GM10847 (cell line): ENCODE data around the gene C7orf33.

Source experiments
- POLR2A ChIP-seq: IDR thresholded peaks from 2 replicates; pipeline ENCODE4 v1.6.1; 2011; ENCODE audit not compliant: insufficient read length; ENCODE audit errors: extremely low read depth

C7orf33 gene

DNA sequence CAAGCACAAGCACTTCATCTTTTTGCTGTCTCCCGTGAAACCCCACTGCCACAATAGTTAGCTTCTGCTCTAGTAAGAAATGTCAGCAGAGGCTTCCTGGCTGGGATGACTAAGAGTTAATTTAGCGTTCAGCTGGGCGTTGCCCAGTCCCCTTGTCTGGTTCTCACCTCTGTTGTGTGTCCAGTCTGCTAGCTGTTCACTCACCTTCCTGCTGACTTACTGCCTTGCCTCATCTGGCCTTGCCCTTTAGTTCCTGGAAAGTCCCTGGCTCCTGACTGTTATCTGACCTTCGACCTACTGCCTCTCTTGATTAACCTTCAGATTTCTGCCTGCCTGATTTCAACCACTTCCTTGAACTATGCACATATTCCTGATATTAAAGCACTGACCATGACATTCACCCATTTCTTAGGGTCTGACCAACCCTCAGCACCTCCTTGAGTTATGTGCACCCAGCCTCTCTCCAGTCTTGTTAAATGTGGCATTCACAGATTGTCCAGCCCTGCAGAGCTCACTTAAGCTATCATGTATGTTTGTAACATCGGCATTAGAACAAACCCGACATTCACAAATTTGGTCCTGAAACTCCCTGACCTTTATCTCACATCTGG, 30.3 kb downstream of the C7orf33 start:
- no peak for TF ChIP-seq POLR2A

DNA sequence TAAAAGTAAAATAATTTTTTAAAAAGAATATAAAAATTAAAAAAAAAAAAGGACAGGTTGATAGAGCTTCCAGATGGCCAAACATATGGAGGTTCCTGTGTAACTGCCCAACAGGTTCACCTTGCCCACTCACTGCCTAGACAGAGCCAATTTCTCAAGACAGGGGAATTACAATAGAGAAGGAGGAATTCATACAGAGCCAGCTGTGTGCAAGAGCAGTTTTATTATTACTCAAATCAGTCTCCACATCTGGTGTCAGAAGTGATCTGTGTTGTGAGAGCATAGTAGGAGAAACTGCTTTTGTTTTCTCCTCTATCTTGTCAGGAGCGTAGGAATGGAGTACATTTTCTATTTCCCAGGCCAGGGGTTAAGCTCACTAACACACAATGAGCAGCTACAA, 31.0 kb downstream of the C7orf33 start:
- TF ChIP-seq POLR2A: no peak

DNA sequence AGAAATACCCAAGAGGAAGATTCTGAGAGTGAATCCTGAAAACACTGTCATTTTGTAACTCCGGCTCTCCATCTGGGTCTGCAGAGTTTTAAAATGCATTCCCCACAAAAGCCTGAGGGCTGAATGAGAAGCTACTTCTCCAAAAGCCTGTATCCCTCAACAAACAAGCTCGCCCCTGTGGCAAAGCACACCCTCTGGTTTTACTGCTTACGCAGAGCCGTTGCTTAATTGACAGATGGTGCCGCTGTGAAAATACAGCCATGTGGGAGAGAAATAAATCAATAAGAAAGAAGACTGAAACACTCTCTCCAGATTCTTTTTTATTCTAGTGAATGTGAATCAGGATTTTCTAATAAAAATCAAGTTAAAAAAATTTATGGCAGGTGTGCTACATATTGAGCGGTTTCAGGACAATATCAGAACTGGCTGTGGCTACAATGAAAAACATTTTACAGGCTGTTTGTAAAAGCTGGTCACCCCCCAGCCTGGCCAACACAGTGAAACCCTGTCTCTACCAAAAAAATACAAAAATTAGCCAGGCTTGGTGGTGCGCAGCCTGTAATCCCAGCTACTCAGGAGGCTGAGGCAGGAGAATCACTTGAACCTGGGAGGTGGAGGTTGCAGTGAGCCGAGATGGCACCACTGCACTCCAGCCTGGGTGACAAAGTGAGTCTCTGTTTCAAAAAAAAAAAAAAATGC, 32.5 kb downstream of the C7orf33 start:
- no peak for TF ChIP-seq POLR2A

DNA sequence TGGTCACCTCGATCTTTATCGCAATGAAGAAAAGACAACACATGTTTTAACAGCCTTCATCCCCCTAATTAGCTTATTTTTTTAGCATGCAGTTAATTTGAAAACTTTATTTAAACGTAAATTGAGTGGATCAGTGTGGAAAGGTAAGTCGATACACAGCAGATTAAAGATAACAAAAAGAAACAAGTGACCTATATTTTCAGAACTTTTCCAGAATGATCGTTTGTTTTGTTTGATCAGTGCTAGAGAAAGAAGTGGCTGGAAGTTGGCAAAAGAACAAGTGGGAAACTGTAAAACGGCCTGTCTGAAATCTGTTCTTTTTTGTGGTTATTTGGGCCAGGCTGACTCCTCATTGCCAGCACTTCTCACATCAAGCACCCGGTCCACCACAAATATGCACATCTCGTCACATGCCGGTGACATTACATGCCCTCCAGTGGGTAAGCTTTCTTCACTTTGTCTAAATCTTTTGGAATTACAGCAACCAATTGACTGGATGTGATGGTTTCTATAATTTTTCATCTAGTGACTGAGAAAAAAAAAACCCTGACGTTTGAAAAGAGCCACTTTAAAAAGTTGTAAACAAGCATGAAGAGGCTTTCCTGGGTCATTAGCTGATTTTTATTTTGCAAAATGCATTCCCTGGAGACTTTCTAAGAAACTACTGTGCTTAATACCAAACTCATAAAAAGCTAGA, 33.2 kb downstream of the C7orf33 start:
- no peak for TF ChIP-seq POLR2A

DNA sequence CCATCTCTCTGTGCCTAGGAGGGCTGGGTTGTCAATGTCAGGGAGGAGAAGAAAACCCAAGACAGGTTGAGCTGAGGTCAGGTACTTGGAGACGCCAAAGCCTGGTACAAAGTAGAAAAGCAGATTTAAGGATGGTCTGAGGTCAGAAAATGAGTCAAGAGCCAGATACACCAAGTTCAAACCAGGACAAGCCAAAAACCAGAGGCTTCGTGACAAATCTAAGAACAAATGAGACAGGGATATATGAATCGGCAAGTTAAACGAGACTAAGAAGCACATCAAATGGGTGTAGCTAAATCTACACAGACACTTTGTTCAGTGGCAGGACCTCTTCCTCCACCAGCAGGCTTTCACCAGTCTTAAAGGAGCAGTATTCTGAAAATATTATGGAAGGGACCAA, 34.2 kb downstream of the C7orf33 start:
- no peak for TF ChIP-seq POLR2A

DNA sequence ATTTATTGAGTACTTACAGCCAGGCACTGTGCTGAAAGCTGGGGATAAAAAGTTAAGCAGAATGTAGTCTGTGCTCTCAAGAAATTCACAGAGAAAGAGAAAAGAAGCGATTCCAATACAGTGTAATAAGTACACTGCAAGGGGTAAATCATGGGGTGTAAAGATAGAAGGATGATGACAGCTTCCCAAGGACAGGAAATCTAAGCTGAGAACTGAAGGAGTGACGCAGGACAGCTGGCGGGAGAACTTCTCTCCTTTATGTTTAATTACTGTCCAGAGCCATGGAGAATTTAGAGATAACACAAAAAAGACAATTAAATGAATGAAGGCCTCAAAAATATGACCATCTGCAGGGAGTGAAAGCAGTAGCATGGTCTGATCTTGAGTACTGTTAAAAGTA, 34.8 kb downstream of the C7orf33 start:
- no peak for TF ChIP-seq POLR2A

DNA sequence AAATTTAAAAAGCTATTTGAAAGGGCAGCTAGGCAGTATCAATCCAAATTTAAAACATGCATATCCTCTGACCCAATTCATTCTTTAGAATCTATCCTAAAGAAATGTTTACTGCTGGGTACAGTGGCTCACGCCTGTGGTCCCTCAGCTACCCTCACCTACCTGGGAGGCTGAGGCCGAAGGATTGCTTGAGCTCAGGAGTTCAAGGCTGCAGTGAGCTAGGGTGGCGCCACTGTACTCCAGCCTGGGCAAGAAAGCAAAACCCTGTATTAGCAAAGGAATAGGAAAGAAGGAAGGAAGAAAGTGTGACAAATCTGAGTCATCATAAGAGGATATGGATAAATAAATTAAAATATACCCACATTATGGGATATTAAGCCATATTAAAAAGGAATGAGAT, 36.3 kb downstream of the C7orf33 start:
- no peak for TF ChIP-seq POLR2A

DNA sequence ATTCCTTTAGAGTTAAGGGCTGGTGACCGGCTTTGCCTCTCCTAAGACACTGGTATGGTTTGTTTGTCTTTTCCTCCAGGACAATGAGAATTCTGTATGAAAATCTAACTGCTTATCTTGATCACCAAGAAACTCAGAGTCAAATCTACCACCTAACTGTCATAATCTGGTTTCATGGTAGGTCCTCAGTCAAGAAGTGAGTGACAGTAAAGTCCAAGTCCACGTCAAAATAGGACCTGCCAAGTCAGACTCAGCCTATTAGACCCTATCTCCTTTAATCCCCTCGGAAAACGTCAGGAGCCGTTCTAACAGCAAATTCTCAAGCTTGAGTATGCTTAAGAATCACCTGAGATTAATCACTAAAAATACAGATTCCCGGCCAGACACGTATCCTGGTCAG, 37.4 kb downstream of the C7orf33 start:
- no peak for TF ChIP-seq POLR2A

DNA sequence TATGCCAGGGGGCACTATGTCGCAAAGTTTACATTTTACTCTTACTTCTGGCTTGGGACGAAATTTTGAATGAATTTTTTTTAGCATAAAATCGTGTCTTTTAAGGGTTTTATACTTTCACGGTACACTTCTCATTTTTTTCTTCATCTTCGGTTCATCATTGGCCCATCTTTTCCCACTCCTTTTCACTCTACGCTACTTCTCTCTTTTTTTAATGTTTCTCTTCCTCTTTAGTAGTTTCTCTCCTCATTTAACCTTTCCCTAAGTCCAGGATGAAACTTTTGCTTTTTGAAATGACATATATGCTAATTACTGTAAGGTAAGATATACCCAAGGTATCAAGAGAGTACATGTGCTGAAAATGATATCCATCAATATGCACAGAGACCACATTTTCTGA, 39.5 kb downstream of the C7orf33 start:
- TF ChIP-seq POLR2A: no peak

DNA sequence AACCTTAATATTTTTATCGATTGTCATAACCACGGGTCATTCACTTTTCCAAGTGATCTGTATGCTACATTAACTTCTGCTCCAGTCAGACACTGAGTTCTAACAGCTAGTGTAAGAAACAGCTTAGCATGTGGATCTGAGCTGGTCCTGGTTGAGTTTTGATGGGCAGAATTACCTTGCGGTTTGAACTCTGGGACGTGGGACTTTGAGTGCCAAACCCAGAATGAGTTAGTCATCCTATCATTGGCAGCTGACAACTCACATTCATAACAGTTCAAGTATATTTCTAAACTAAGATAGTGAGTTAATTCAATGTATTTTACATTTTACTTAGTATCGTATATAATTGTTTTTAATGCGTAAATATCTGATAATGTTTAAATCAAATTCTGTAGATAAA, 43.2 kb downstream of the C7orf33 start:
- no peak for TF ChIP-seq POLR2A

DNA sequence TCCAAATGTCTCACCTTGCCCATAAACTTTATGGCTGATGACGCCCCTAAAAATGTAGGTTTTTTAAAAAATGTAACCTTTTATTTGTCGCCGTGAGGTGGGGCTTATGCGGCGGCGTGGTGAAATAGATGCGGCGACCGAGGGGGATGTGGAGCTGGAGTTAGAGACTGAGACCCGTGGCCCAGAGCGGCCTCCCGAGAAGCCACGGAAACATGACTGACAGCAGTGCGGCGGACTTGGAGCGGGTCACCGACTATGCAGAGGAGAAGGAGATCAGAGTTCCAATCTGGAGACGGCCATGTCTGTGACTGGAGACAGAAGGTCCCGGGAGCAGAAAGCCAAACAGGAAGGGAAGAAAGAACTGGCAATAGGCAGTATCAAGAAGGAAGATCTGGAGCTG, 46.5 kb downstream of the C7orf33 start:
- no peak for TF ChIP-seq POLR2A

DNA sequence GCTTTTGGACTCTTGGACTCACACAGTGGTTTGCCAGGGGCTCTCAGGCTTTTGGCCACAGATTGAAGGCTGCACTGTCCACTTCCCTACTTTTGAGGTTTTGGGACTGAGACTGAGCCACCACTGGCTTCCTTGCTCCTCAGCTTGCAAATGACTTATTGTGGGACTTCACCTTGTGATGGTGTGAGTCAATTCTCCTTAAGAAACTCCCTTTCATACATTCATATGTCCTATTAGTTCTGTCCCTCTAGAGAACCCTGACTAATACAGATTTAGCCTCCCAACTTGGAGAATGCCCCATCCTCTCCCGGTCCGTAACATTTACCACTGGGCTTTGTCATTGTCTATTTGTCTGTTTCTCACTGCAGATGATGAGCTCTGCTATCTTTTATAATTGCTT, 55.3 kb downstream of the C7orf33 start:
- TF ChIP-seq POLR2A: no peak

DNA sequence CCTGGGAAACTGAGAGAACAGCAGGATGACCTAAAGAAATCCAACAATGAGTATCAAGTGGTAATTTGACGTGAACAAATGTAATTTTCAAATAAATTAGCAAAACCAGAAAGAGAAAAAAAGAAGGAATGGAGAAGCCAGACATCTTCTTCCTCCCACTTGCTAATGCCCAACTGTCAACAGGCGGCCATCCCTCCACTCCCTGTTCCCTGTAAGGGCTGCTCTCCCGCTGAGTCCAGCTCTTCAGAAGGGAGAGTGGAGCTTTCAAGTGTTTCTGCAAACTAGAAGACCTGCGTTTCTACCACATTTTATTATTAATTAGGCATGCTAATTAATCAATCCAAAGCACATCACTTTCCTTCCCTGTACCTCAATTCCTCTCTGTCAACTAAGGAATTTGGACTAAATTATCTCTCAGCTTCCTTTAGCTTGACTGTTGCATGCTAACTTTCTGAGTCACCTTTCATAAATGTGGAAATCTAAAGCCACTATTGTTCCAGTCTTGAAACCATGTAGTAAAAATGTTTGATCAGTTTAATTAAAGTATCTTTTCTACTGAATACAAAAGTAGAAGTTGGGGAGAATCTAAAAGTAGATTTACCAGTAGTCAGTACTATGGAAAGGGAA, 59.8 kb downstream of the C7orf33 start:
- TF ChIP-seq POLR2A: no peak

DNA sequence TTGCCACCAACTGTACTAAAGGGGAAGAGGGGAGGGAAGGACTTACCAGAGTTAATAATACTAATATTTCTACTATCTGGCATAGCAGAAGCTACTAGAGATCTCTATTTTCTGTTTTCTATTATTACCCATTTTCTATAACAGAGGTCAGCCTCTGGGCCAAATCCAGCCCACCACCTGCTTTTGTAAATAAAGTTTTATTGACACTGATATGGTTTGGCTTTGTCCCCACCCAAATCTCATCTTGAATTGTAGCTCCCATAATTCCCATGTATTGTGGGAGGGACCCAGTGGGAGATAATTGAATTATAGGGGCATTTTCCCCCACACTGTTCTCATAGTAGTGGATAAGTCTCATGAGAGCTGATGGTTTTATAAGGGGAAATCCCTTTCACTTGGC, 62.2 kb downstream of the C7orf33 start:
- TF ChIP-seq POLR2A: no peak

DNA sequence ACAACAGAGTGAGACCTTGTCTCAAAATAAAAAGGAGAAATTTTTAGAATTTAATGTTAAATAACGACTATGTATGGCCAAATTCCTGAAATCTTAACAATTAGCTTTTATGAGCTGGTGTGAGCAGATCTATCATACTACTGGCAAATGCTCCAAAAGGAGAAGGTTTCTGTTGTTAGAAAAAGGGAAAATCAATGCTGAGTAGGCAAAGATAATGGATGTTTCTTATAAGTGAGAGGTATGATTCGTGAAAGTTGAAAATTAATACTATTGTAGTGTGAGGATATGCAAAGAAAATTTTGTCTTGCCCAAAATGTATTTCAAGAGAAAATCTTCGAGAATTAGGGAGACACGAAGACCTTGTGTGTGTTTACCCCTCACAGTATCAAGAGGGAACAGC, 67.4 kb downstream of the C7orf33 start:
- no peak for TF ChIP-seq POLR2A

DNA sequence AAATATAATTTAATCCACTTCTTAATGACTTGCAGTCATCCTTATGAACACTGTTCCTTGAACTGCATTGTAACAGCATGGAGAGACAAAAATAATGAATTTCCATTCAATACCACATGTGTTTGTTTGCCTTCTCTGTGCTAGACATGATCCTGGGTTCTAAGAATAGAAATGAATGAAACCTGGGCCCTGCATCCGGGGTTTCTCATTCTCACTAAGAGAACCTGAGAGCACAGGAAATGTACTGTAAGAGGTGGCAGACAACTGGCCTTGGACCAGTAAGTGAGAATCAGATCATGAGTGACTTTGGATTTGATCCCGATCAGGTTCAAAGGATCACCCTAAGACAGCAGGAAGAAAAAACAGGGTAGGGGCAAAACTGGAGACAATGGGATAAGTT, 70.9 kb downstream of the C7orf33 start:
- TF ChIP-seq POLR2A: no peak
